K562 (cell line): ENCODE measurements around the gene INPP5K. TPM values are rescaled to one million over a fixed set of nuclear protein-coding genes. Genes with fewer than 3 reads are reported as not detected.

Experiments
- ATAC-seq: fragments of 200-7000 bp; cut with Tn5 transposase; 3 replicates; pipeline ENCODE4 v1.9.1; 2020; ENCODE audit warnings: moderate library complexity
- BruUV-seq: library from RNA; stranded (reverse); fragments of 400-500 nt; replicated peaks from 2 replicates; lab custom pipeline; 2021; lab: Mats Ljungman, UMichigan
- CTCF ChIA-PET: fragments of 300-600 bp; formaldehyde crosslinking; extraction: SDS; loops from one replicate; lab custom pipeline; 2021; ENCODE audit warnings: low intra/inter-chr PET ratio; lab: Yijun Ruan, JAX
- POLR2A ChIA-PET: fragments of 300-600, 350-650 bp; sonication (Branson Sonifier 250); formaldehyde crosslinking; extraction: SDS; loops from one replicate; lab custom pipeline; 2021; ENCODE audit warnings: antibody characterized with exemption, inconsistent platforms; lab: Yijun Ruan, JAX
- DNase-seq, 4 experiments: peaks; one replicate each; pipeline versions ENCODE4 v3.0.0 to v3.0.0-alpha.2; 2011 to 2018; ENCODE audit warnings: low spot score in 3 of 4, mixed read lengths in 3 of 4; ENCODE audit errors: extremely low read depth in 1 of 4
- FAIRE-seq: peaks from 2 replicates; lab custom pipeline; 2011; peaks lifted over from hg19 to GRCh38; lab: Jason Lieb, UNC
- H2AFZ ChIP-seq: 2 replicates; pipeline ENCODE4 v1.6.0; 2011; ENCODE audit warnings: low read depth, low read length, control low read depth, inconsistent platforms
- H3K27ac ChIP-seq: fragments of 200-600 bp; 3 replicates; pipeline ENCODE4 v1.8.0; 2011; ENCODE audit warnings: low read depth, mild to moderate bottlenecking, control low read depth, inconsistent platforms, low read length, moderate library complexity, mixed read lengths; ENCODE audit errors: extremely low read depth
- H3K27me3 ChIP-seq, 2 experiments: fragments of 300-600 bp in 1 of 2; 2 replicates in 1 of 2; 3 replicates in 1 of 2; pipeline versions ENCODE4 v1.6.0 to v1.8.0; 2011; ENCODE audit warnings: inconsistent platforms in 2 of 2, low read length in 2 of 2, mild to moderate bottlenecking in 1 of 2, mixed read lengths in 1 of 2, moderate library complexity in 1 of 2; ENCODE audit not compliant: control insufficient read depth in 2 of 2, insufficient read depth in 2 of 2
- H3K36me3 ChIP-seq: fragments of 300-600 bp; 3 replicates; pipeline ENCODE4 v1.8.0; 2011; ENCODE audit warnings: mild to moderate bottlenecking, low read length, inconsistent platforms; ENCODE audit not compliant: control insufficient read depth, insufficient read depth
- H3K4me1 ChIP-seq, 2 experiments: fragments of 200-600 bp in 1 of 2; replicated peaks in 1 of 2; 2 replicates in 1 of 2; 3 replicates in 1 of 2; pipeline versions ENCODE4 v1.5.1 to v1.8.0; 2011; ENCODE audit warnings: inconsistent platforms in 2 of 2, low read length in 2 of 2, mild to moderate bottlenecking in 1 of 2, mixed read lengths in 1 of 2, moderate library complexity in 1 of 2; ENCODE audit not compliant: control insufficient read depth in 2 of 2, insufficient read depth in 2 of 2
- H3K4me2 ChIP-seq: 2 replicates; pipeline ENCODE4 v1.6.1; 2011; ENCODE audit warnings: low read length, control low read depth, inconsistent platforms, mixed read lengths; ENCODE audit not compliant: insufficient read depth
- H3K4me3 ChIP-seq: fragments of 200-600 bp; sonication (generic), shearing (Covaris generic); 2 replicates; pipeline ENCODE4 v1.5.1; 2016; ENCODE audit warnings: control low read depth, inconsistent platforms
- H3K79me2 ChIP-seq: fragments of 200-600 bp; 3 replicates; pipeline ENCODE4 v1.8.0; 2011; ENCODE audit warnings: low read length, inconsistent platforms; ENCODE audit not compliant: control insufficient read depth, insufficient read depth
- H3K9ac ChIP-seq, 2 experiments: 2 replicates each; pipeline versions ENCODE4 v1.6.0 to v1.6.1; 2011; ENCODE audit warnings: low read depth in 2 of 2, low read length in 2 of 2, control low read depth in 1 of 2, inconsistent platforms in 1 of 2, mild to moderate bottlenecking in 1 of 2, mixed read lengths in 1 of 2; ENCODE audit not compliant: insufficient read depth in 1 of 2
- H3K9me1 ChIP-seq: one replicate; pipeline ENCODE4 v1.6.0; 2011; ENCODE audit warnings: inconsistent platforms, mild to moderate bottlenecking, low read length, moderate library complexity; ENCODE audit not compliant: control insufficient read depth, insufficient read depth
- H3K9me3 ChIP-seq: replicated peaks from 2 replicates; pipeline ENCODE4 v1.5.1; 2011; ENCODE audit warnings: low read depth, low read length, inconsistent platforms; ENCODE audit not compliant: control insufficient read depth, insufficient read depth
- H4K20me1 ChIP-seq: replicated peaks from 2 replicates; pipeline ENCODE4 v1.6.1; 2011; ENCODE audit warnings: low read length, inconsistent platforms, mixed read lengths; ENCODE audit not compliant: control insufficient read depth, insufficient read depth
- BHLHE40 ChIP-seq: IDR thresholded peaks from 2 replicates; pipeline ENCODE4 v1.6.1; 2011; ENCODE audit warnings: low read length, improper control_type of control experiment
- GMEB1 ChIP-seq: fragments of 250-450 bp; sonication (Bioruptor Pico); IDR thresholded peaks from 2 replicates; pipeline ENCODE4 v1.4.0; 2020; ENCODE audit warnings: mild to moderate bottlenecking
- MGA ChIP-seq: fragments of 450-650 bp; IDR thresholded peaks from 2 replicates; pipeline ENCODE4 v1.6.1; 2016; ENCODE audit warnings: mild to moderate bottlenecking, moderate library complexity
- WGBS: fragments of 100-300 bp; shearing (Covaris generic); methylation state at CpG from one replicate; pipeline ENCODE4 v1.1.6; 2016; ENCODE audit warnings: low coverage, mixed read lengths; ENCODE audit not compliant: insufficient coverage; ENCODE audit errors: missing lambda C conversion rate; 5-methylcytosine and 5-hydroxymethylcytosine counted together
- in situ Hi-C: fragments of 300-500 bp; cut with MboI; formaldehyde crosslinking; loops from 4 replicates; pipeline ENCODE4 v1.15.0; 2018; ENCODE audit warnings: inconsistent platforms, mixed read lengths
- intact Hi-C: fragments of 100-400 bp; cut with micrococcal nuclease; formaldehyde crosslinking; loops from 2 replicates; pipeline ENCODE4 v1.14.2; 2022
- polyA plus RNA-seq, 8 experiments: library from polyadenylated mRNA; depleted of rRNA in 4 of 8; stranded (reverse) in 5 of 8; unstranded in 3 of 8; fragments of >200 nt; fragmentation: Nextera tagmentation in 2 of 8; fragmentation: Illumina TruSeq in 1 of 8; extraction: Ambion mirVana in 2 of 8; extraction: Trizol in 1 of 8; gene quantifications; 2 replicates each; pipeline versions ENCODE4 v1.2.1 to v1.2.3, GENCODE V29; 2011 to 2014; ENCODE audit warnings: inconsistent platforms in 1 of 8, missing spikeins in 1 of 8
- total RNA-seq, 7 experiments: library from RNA; depleted of rRNA in 6 of 7; stranded (reverse); fragments of >200 nt in 6 of 7; fragmentation: Illumina TruSeq in 2 of 7; extraction: Trizol in 2 of 7; gene quantifications; 2 replicates each; pipeline versions ENCODE4 v1.2.1 to v1.2.3, GENCODE V29; 2011 to 2021; ENCODE audit warnings: low replicate concordance in 1 of 7
- TF ChIP-seq, protein P1 (sequence below): sonication (generic); formaldehyde crosslinking; IDR thresholded peaks from 2 replicates; pipeline ENCODE4 v1.8.1; 2023; ENCODE audit warnings: mild to moderate bottlenecking, missing genetic modification reagents

The INPP5K gene
- total and polyA plus RNA-seq, 9 of the 15 experiments (the other 6 are each of a cell fraction or from before 2014, with no cell fraction given) = 0.63 to 15.1 (median 10.1) TPM

GRCh38 chr17:1484676-1485422, 31.6 kb downstream of the INPP5K start:
- WGBS = 0% methylated on average over 9 of the region's 19 CpGs
- H3K79me2 ChIP-seq = peaks cover 15% of the 10 kb centered on the region
- H3K9ac ChIP-seq = peak overlapping the region; percentile 20 to 81; a peak in 3 of 4 replicates
- no peaks in the 10 kb centered on the region for H3K9me3 ChIP-seq
- intact Hi-C loops = no loop called here
- H3K27me3 ChIP-seq = no peaks in the 10 kb centered on the region
- peaks cover 13 to 59% of the 10 kb centered on the region in 2 experiments; a peak in 4 of 5 replicates for H3K4me1 ChIP-seq
- CTCF ChIA-PET = no interaction called here
- peak overlapping the region; percentile 69; the same call in 2 of the 3 replicates for H3K27ac ChIP-seq
- DNase-seq = peak; percentile 67 to 75 (median 69)
- no peaks in the 10 kb centered on the region for H3K9me1 ChIP-seq
- H3K36me3 ChIP-seq = peaks cover 18% of the 10 kb centered on the region; the same call in 1 of the 3 replicates
- no peaks in the 10 kb centered on the region for H4K20me1 ChIP-seq
- peak overlapping the region; percentile 72 for H3K4me2 ChIP-seq
- in situ Hi-C loops = no loop called here
- H2AFZ ChIP-seq = no peak overlapping the region
- peak; percentile 77 for ATAC-seq
- FAIRE-seq = peak; percentile 48
- H3K4me3 ChIP-seq = peak overlapping the region; percentile 52
- POLR2A ChIA-PET = interaction anchor here (0.7 to 1.4 kb wide), 3 partner anchors 10 to 28 kb away, joined by 3 to 4 read pairs (median 3); no protein-coding TSS in a partner anchor
- no TSS peak for BruUV-seq
- TF ChIP-seq BHLHE40 (no peak), MGA (no peak), GMEB1 (CRISPR knock-in tag) (no peak)
- TF ChIP-seq, protein P1, sequence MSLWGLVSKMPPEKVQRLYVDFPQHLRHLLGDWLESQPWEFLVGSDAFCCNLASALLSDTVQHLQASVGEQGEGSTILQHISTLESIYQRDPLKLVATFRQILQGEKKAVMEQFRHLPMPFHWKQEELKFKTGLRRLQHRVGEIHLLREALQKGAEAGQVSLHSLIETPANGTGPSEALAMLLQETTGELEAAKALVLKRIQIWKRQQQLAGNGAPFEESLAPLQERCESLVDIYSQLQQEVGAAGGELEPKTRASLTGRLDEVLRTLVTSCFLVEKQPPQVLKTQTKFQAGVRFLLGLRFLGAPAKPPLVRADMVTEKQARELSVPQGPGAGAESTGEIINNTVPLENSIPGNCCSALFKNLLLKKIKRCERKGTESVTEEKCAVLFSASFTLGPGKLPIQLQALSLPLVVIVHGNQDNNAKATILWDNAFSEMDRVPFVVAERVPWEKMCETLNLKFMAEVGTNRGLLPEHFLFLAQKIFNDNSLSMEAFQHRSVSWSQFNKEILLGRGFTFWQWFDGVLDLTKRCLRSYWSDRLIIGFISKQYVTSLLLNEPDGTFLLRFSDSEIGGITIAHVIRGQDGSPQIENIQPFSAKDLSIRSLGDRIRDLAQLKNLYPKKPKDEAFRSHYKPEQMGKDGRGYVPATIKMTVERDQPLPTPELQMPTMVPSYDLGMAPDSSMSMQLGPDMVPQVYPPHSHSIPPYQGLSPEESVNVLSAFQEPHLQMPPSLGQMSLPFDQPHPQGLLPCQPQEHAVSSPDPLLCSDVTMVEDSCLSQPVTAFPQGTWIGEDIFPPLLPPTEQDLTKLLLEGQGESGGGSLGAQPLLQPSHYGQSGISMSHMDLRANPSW (CRISPR knock-in tag) = no peak
